Duodenal mucosa (tissue), 2 donors: ENCODE results near the gene GYPB.
"Not testable (repeated sequence)": the region's sequence is repeated elsewhere in the genome, so short reads cannot be mapped to it uniquely, and the experiment has no call there.

Experiments used
- H3K27ac ChIP-seq: one replicate; pipeline ENCODE4 v1.7.0; 2013; ENCODE audit warnings: low read depth, low read length
- H3K27me3 ChIP-seq, 2 donors: one replicate each; pipeline ENCODE4 v1.7.0; 2013; ENCODE audit warnings: low read length in 2 of 2, control low read depth in 1 of 2; ENCODE audit not compliant: insufficient read depth in 2 of 2, control insufficient read depth in 1 of 2
- H3K36me3 ChIP-seq, 2 donors: one replicate each; pipeline ENCODE4 v1.7.0; 2013; ENCODE audit warnings: low read length in 2 of 2, control low read depth in 1 of 2; ENCODE audit not compliant: insufficient read depth in 2 of 2, control insufficient read depth in 1 of 2
- H3K4me1 ChIP-seq, 2 donors: one replicate each; pipeline ENCODE4 v1.7.0; 2013; ENCODE audit warnings: low read length in 2 of 2, control low read depth in 1 of 2; ENCODE audit not compliant: insufficient read depth in 2 of 2, control insufficient read depth in 1 of 2
- H3K4me3 ChIP-seq, 2 donors: one replicate each; pipeline ENCODE4 v1.7.0; 2013; ENCODE audit warnings: low read length in 2 of 2, low read depth in 1 of 2
- H3K9ac ChIP-seq, 2 donors: one replicate each; pipeline ENCODE4 v1.7.0; 2013; ENCODE audit warnings: low read length in 2 of 2, low read depth in 1 of 2
- H3K9me3 ChIP-seq, 2 donors: one replicate each; pipeline ENCODE4 v1.7.0; 2013; ENCODE audit warnings: low read length in 2 of 2, control low read depth in 1 of 2; ENCODE audit not compliant: control insufficient read depth in 1 of 2

The GYPB gene

GRCh38 chr4:144019277-144019676, at the start of gene GYPB:
Gene GYPB, minus strand, starts transcription at chr4:144019380. Its CDS starts 93 bp downstream, at chr4:144019287.
- not testable (repeated sequence) for H3K27ac ChIP-seq

GRCh38 chr4:144061556-144061955, 42.4 kb upstream of the GYPB start:
- H3K27ac ChIP-seq, H3K4me1 ChIP-seq, H3K36me3 ChIP-seq, H3K4me3 ChIP-seq, H3K9me3 ChIP-seq, H3K9ac ChIP-seq, H3K27me3 ChIP-seq: not testable (repeated sequence)

More at GRCh38 chr4:144019277-144019676, at the start of gene GYPB:
- not testable (repeated sequence) for H3K9me3 ChIP-seq, H3K4me3 ChIP-seq, H3K4me1 ChIP-seq, H3K9ac ChIP-seq, H3K27me3 ChIP-seq, H3K36me3 ChIP-seq

- H3K9ac ChIP-seq, H3K4me3 ChIP-seq, H3K4me1 ChIP-seq, H3K9me3 ChIP-seq, H3K36me3 ChIP-seq, H3K27ac ChIP-seq, H3K27me3 ChIP-seq: not testable (repeated sequence)
These were observed 41.2 kb upstream of the GYPB start for GRCh38 chr4:144060234-144060859.

DNA sequence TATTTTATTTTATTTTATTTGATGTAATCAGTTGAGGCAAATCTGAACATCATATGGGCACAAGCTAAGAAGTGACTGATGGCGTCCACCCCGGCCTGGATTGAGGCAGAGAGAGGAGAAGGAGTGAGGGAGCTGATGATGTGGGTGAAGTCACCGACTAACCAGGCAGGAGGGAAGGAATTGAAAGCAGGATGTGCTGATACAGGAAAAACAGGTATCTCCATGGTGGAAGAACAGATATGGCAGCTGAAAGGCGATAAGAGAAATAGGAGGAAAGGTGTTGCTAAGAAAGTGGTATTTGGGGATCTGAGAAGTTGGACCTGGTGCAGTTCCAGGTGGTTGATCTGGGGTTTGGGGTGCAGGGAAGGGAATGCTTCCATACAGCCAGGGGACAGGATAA, 37.6 kb upstream of the GYPB start:
- Histone ChIP-seq H3K9ac (no peak overlapping the region), H3K9me3 (no peaks in the 10 kb centered on the region), H3K36me3 (no peaks in the 10 kb centered on the region), H3K27ac (no peak overlapping the region), H3K4me1 (no peaks in the 10 kb centered on the region), H3K4me3 (no peak overlapping the region), H3K27me3 (no peaks in the 10 kb centered on the region)

GRCh38 chr4:144055336-144055735, 36.2 kb upstream of the GYPB start:
- not testable (repeated sequence) for H3K9ac ChIP-seq, H3K36me3 ChIP-seq, H3K9me3 ChIP-seq, H3K4me3 ChIP-seq, H3K4me1 ChIP-seq, H3K27me3 ChIP-seq, H3K27ac ChIP-seq

- not testable (repeated sequence) for H3K27ac ChIP-seq, H3K27me3 ChIP-seq, H3K9ac ChIP-seq, H3K4me3 ChIP-seq, H3K36me3 ChIP-seq, H3K4me1 ChIP-seq, H3K9me3 ChIP-seq
These were observed 32.3 kb upstream of the GYPB start for GRCh38 chr4:144051494-144051893.

DNA sequence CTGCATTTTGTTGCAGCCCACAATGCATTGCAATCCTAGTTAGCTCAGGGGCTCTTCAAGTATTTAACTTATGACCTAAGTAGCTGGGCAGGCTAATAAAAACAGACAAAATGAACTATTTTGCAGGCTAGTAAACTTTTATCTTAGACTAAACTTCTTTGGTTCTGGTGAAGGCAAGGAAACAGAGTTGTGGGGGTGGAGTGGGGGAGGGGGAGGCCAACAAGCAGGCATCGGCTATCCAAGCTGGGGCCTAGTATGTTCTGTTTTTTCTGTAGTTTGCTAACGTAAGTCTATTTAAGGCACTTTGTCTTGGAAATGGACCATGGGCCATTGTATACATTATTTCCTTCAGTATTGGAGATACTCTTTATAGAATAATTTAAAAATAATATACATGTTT, 31.5 kb upstream of the GYPB start:
- not testable (repeated sequence) for H3K27me3 ChIP-seq, H3K9ac ChIP-seq, H3K4me3 ChIP-seq, H3K36me3 ChIP-seq, H3K27ac ChIP-seq, H3K4me1 ChIP-seq, H3K9me3 ChIP-seq

DNA sequence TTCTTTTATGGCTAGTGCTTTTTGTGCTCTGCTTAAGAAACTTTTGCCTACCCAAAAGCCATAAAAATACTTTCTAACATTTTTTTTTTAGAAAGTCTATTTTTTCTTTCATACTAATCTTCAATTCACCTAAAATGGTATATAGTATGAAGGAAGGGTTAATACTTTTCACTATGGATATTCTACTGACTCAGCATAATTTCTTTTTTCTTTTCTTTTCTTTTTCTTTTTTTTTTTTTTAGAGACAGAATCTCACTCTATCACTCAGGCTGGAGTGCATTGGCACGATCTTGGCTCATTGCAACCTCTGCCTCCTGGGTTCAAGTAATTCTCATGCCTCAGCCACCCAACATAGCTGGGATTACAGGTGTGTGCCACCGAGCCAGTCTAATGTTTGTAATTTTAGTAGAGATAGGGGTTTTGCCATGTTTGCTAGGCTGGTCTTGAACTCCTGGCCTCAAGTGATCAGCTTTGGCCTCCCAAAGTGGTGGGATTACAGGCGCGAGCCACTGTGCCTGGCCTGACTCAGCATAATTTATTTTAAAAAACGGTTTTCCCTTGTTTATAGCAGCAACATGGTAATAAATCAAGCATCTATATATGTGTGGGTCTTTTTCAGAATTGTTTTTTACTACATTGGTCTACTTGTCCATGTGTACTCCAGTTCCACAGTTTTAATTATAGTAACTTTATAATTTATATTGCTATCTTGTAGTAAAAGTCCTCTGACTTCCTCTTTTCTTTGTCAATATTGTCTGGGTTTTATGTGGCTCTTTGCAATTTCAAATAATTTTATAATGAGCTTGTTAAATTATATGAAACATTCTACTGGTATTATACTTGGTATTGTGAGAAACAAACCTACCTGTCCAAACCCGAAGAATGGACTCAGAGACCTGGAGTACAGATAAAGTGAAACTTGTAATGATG, 30.6 kb upstream of the GYPB start:
- not testable (repeated sequence) for H3K9me3 ChIP-seq, H3K4me1 ChIP-seq, H3K27ac ChIP-seq, H3K27me3 ChIP-seq, H3K9ac ChIP-seq, H3K36me3 ChIP-seq, H3K4me3 ChIP-seq

GRCh38 chr4:144044936-144045335, 25.8 kb upstream of the GYPB start:
- H3K4me1 ChIP-seq, H3K36me3 ChIP-seq, H3K4me3 ChIP-seq, H3K9me3 ChIP-seq, H3K9ac ChIP-seq, H3K27ac ChIP-seq, H3K27me3 ChIP-seq: not testable (repeated sequence)

DNA sequence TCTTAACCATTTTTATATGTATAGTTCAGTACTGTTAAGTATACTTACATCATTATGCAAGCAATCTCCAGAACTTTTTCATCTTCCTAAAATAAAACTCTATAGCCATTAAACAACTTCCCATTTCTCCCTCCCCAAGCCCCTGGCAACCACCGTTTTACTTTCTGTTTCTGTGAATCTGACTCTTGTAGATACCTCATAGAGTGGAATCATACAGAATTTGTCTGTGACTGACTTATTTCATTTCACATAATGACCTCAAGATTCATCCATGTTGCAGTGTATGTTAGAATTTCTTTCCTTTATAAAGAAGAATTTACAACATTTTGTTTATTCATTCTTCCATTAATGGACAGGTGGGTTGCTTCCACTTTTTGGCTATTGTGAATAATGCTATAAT, 13.4 kb upstream of the GYPB start:
- H3K9me3 ChIP-seq, H3K27me3 ChIP-seq, H3K4me3 ChIP-seq, H3K4me1 ChIP-seq, H3K27ac ChIP-seq, H3K36me3 ChIP-seq, H3K9ac ChIP-seq: not testable (repeated sequence)
